Measurements from ENCODE around the gene YWHAG.

Gene YWHAG

GRCh38 chr7:76330673-76331072, 28.1 kb downstream of the YWHAG start:
- Histone ChIP-seq H3K4me1 (ENCODE audit: control insufficient read depth, insufficient read depth, low read length) (peaks cover 62% of the 10 kb centered on the region), H3K9ac (ENCODE audit: low read length) (no peak overlapping the region), H3K4me3 (ENCODE audit: low read length) (no peak overlapping the region), H3K36me3 (ENCODE audit: control insufficient read depth, insufficient read depth, low read length, severe bottlenecking) (peaks cover 66% of the 10 kb centered on the region), H3K9me3 (ENCODE audit: control insufficient read depth, low read length) (no peaks in the 10 kb centered on the region), H3K27me3 (replicated peaks; ENCODE audit: control insufficient read depth, insufficient read depth, low read length) (no peaks in the 10 kb centered on the region)
- DNase-seq (ENCODE audit: low read depth), result no peak

GRCh38 chr7:76330261-76330660, 28.5 kb downstream of the YWHAG start:
- no peak overlapping the region for H3K9ac ChIP-seq (ENCODE audit: low read length)
- no peak for DNase-seq (ENCODE audit: low read depth)
- H3K36me3 ChIP-seq (ENCODE audit: control insufficient read depth, insufficient read depth, low read length, severe bottlenecking), result peaks cover 69% of the 10 kb centered on the region
- H3K4me3 ChIP-seq (ENCODE audit: low read length), result no peak overlapping the region
- H3K4me1 ChIP-seq (ENCODE audit: control insufficient read depth, insufficient read depth, low read length), result peaks cover 62% of the 10 kb centered on the region
- H3K27me3 ChIP-seq (replicated peaks; ENCODE audit: control insufficient read depth, insufficient read depth, low read length), result no peaks in the 10 kb centered on the region
- no peaks in the 10 kb centered on the region for H3K9me3 ChIP-seq (ENCODE audit: control insufficient read depth, low read length)

DNA sequence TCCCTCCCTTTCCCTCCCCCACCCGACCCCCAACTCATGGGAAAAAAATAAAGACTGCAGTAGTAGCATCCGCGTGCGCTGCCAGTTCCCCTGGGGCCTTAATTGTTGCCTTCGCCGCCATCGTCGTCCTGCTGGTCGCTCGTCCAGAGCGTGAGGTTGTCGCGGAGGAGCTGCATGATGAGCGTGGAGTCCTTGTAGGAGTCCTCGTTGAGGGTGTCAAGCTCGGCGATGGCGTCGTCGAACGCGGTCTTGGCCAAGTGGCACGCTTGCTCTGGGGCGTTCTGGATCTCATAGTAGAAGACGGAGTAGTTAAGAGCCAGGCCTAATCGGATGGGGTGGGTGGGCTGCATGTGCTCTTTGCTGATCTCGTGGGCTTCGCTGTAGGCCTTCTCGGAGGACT, 29.3 kb downstream of the YWHAG start:
- Histone ChIP-seq H3K9ac (ENCODE audit: low read length) (no peak overlapping the region), H3K4me3 (ENCODE audit: low read length) (no peak overlapping the region), H3K36me3 (ENCODE audit: control insufficient read depth, insufficient read depth, low read length, severe bottlenecking) (peaks cover 75% of the 10 kb centered on the region), H3K4me1 (ENCODE audit: control insufficient read depth, insufficient read depth, low read length) (peaks cover 61% of the 10 kb centered on the region), H3K9me3 (ENCODE audit: control insufficient read depth, low read length) (no peaks in the 10 kb centered on the region), H3K27me3 (replicated peaks; ENCODE audit: control insufficient read depth, insufficient read depth, low read length) (no peaks in the 10 kb centered on the region)
- DNase-seq (ENCODE audit: low read depth), result no peak

GRCh38 chr7:76328389-76328788, 30.4 kb downstream of the YWHAG start:
- peaks cover 59% of the 10 kb centered on the region for H3K4me1 ChIP-seq (ENCODE audit: control insufficient read depth, insufficient read depth, low read length)
- peaks cover 77% of the 10 kb centered on the region for H3K36me3 ChIP-seq (ENCODE audit: control insufficient read depth, insufficient read depth, low read length, severe bottlenecking)
- no peak overlapping the region for H3K4me3 ChIP-seq (ENCODE audit: low read length)
- H3K27me3 ChIP-seq (replicated peaks; ENCODE audit: control insufficient read depth, insufficient read depth, low read length), result no peaks in the 10 kb centered on the region
- H3K9me3 ChIP-seq (ENCODE audit: control insufficient read depth, low read length), result no peaks in the 10 kb centered on the region
- no peak for DNase-seq (ENCODE audit: low read depth)
- H3K9ac ChIP-seq (ENCODE audit: low read length), result no peak overlapping the region

DNA sequence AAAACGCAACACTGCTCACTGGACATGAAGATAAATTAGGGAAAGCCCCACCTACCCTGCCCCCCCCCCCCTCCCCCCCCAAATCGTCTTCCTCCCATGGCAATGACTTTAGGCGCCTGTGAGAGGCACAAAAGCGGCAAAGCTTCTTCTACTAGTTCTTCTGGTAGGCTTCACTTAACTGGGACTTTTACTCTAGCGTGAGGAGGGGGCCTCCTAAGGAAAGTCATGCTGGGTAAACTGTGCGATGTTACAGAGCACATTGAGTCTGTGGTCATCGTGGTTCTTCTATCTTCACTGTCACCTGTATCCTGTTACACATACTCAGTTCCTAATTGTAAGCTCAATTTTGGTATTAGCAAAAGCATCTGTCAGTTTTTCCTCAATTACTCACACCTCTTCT, 31.2 kb downstream of the YWHAG start:
- H3K9me3 ChIP-seq (ENCODE audit: control insufficient read depth, low read length), result no peaks in the 10 kb centered on the region
- H3K4me1 ChIP-seq (ENCODE audit: control insufficient read depth, insufficient read depth, low read length), result peaks cover 59% of the 10 kb centered on the region
- no peak overlapping the region for H3K4me3 ChIP-seq (ENCODE audit: low read length)
- H3K9ac ChIP-seq (ENCODE audit: low read length), result no peak overlapping the region
- no peak for DNase-seq (ENCODE audit: low read depth)
- H3K36me3 ChIP-seq (ENCODE audit: control insufficient read depth, insufficient read depth, low read length, severe bottlenecking), result peaks cover 78% of the 10 kb centered on the region
- H3K27me3 ChIP-seq (replicated peaks; ENCODE audit: control insufficient read depth, insufficient read depth, low read length), result no peaks in the 10 kb centered on the region

DNA sequence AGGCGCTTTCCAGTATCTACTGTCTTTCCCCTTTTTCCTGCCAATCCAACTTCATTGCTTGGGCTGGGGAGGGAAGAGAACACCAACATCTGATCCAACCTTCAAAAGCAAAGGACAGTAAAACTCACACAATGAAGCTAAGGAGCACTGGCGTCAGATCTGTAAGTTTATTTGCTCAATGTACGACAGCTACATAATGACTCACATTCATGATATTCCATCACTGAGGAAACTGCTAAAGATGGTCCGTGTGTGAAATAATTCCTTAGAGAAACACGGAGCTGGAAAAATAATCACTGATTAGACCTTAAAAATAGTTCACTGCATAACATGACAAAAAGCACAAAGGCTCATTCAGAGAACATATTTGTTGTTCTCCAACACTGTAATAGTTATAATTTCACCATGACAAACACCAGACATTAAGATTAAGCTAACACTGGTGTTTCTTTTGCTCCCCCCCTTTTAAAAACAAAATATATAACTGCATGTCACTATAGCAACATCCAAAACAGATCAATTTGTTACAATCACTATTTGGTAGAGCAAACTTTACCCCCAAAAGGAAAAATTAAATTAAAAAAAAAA, 32.1 kb downstream of the YWHAG start:
- no peaks in the 10 kb centered on the region for H3K9me3 ChIP-seq (ENCODE audit: control insufficient read depth, low read length)
- peaks cover 76% of the 10 kb centered on the region for H3K36me3 ChIP-seq (ENCODE audit: control insufficient read depth, insufficient read depth, low read length, severe bottlenecking)
- H3K27me3 ChIP-seq (replicated peaks; ENCODE audit: control insufficient read depth, insufficient read depth, low read length), result no peaks in the 10 kb centered on the region
- H3K4me1 ChIP-seq (ENCODE audit: control insufficient read depth, insufficient read depth, low read length), result peaks cover 59% of the 10 kb centered on the region
- DNase-seq (ENCODE audit: low read depth), result no peak
- H3K9ac ChIP-seq (ENCODE audit: low read length), result peak overlapping the region; percentile 32
- H3K4me3 ChIP-seq (ENCODE audit: low read length), result no peak overlapping the region

DNA sequence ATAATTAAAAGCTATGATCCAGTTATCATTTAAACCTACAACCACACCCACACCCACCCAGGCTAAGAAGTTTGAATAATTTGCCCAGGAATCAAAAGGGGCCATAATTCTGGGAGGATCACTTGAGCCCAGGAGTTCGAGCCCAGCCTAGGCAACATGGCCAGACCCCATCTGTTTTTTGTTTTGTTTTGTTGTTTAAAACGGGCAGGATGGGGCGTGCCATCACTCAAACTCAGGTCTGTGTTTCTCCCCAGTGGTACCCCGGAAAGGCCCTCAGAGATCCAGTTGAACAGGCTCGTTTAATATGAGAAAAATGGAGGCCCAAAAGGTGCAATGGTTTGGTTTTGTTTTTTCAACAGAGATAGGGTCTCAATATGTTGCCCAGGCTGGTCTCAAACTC, 33.0 kb downstream of the YWHAG start:
- H3K9ac ChIP-seq (ENCODE audit: low read length), result no peak overlapping the region
- H3K36me3 ChIP-seq (ENCODE audit: control insufficient read depth, insufficient read depth, low read length, severe bottlenecking), result peaks cover 73% of the 10 kb centered on the region

GRCh38 chr7:76325092-76325491, 33.7 kb downstream of the YWHAG start:
- H3K4me3 ChIP-seq (ENCODE audit: low read length), result no peak overlapping the region
- H3K4me1 ChIP-seq (ENCODE audit: control insufficient read depth, insufficient read depth, low read length), result peaks cover 51% of the 10 kb centered on the region
- no peak for DNase-seq (ENCODE audit: low read depth)
- peaks cover 71% of the 10 kb centered on the region for H3K36me3 ChIP-seq (ENCODE audit: control insufficient read depth, insufficient read depth, low read length, severe bottlenecking)
- no peak overlapping the region for H3K9ac ChIP-seq (ENCODE audit: low read length)
- no peaks in the 10 kb centered on the region for H3K9me3 ChIP-seq (ENCODE audit: control insufficient read depth, low read length)
- no peaks in the 10 kb centered on the region for H3K27me3 ChIP-seq (replicated peaks; ENCODE audit: control insufficient read depth, insufficient read depth, low read length)

More for the DNA sequence above, 33.0 kb downstream of the YWHAG start:
- no peak for DNase-seq (ENCODE audit: low read depth)
- peaks cover 56% of the 10 kb centered on the region for H3K4me1 ChIP-seq (ENCODE audit: control insufficient read depth, insufficient read depth, low read length)
- no peak overlapping the region for H3K4me3 ChIP-seq (ENCODE audit: low read length)
- no peaks in the 10 kb centered on the region for H3K27me3 ChIP-seq (replicated peaks; ENCODE audit: control insufficient read depth, insufficient read depth, low read length)
- H3K9me3 ChIP-seq (ENCODE audit: control insufficient read depth, low read length), result no peaks in the 10 kb centered on the region

DNA sequence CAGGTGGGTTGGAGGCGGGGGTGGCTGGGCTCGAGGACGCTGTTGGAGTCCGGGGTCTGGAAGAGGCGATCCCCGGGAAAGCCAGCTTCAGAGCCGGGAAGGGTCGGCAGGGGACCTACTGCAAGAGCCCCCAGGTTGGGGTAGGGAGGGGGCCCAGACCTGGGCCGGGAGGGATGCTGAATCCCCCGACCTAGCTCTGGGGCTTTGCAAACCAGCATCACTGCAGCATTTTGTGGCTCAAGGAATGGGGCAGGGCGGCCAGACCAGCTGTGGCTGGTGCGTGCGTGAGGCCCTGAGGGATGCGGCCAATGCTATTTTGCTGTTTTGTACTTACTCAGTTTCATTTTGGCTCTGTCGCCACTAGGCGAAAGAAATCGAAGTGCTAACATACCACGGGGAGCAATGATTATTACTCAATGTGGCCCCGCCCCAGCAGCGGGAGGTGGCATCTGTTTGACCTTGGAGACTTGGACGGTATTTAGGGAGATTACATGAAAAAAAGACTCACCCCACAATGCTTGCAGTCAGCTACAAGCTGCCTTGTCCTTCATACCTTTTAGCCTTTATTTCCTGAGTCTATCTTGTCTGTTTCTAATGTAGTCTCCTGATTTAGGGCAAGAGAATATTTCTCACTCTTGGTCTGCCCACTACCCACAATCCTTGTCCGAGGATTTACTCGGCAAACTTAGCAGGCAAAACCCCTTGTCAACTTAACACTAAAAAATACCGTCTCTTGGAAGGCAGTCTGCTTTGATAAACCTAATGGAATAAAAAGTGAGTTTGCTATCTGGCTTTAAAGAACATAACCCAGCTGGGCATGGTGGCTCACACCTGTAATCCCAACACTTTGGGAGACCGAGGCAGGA, 40.1 kb downstream of the YWHAG start:
- H3K4me3 ChIP-seq (ENCODE audit: low read length), result peak overlapping the region; percentile 84
- no peaks in the 10 kb centered on the region for H3K9me3 ChIP-seq (ENCODE audit: control insufficient read depth, low read length)
- H3K4me1 ChIP-seq (ENCODE audit: control insufficient read depth, insufficient read depth, low read length), result peaks cover 45% of the 10 kb centered on the region
- peaks cover 20% of the 10 kb centered on the region for H3K36me3 ChIP-seq (ENCODE audit: control insufficient read depth, insufficient read depth, low read length, severe bottlenecking)
- H3K27me3 ChIP-seq (replicated peaks; ENCODE audit: control insufficient read depth, insufficient read depth, low read length), result no peaks in the 10 kb centered on the region
- peak; percentile 95 for DNase-seq (ENCODE audit: low read depth)
- peak overlapping the region; percentile 94 for H3K9ac ChIP-seq (ENCODE audit: low read length)

DNA sequence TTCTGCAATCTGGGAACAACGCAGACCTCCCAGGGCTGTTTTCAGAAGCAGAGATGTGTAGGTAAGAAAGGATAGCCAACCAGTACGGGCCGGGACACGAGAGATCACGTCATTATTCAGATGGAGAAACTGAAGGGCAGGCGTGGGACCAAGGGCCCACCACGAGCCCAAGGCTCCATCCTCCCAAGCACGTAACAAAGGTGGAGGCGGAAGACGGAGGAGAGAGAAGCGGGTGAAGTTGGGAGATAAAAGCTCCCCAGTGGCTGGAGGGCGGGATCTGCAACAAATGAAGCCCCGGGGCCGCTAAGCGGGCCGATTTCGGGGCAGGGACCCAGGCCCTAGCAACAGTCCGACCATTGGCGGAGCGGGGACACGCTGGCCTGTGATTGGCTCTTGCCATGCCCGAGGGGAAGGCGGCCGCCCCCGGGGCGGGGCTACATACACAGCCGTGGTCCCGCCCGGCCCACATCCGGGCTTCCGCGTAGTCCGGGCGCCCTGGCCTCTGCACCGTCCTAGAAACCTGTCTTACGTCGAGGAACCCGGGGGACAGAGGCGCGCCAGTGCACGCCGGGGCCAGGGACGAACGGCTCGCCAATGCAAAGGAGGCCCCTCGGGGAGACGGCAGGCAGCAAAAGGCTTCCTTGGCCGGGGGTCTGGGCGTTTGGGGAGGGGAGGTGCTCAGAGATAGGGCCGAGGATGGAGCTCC, 40.9 kb downstream of the YWHAG start:
- DNase-seq (ENCODE audit: low read depth), result peak; percentile 99
- peak overlapping the region; percentile 94 for H3K9ac ChIP-seq (ENCODE audit: low read length)
- no peaks in the 10 kb centered on the region for H3K27me3 ChIP-seq (replicated peaks; ENCODE audit: control insufficient read depth, insufficient read depth, low read length)
- H3K36me3 ChIP-seq (ENCODE audit: control insufficient read depth, insufficient read depth, low read length, severe bottlenecking), result peaks cover 15% of the 10 kb centered on the region
- peaks cover 38% of the 10 kb centered on the region for H3K4me1 ChIP-seq (ENCODE audit: control insufficient read depth, insufficient read depth, low read length)
- H3K9me3 ChIP-seq (ENCODE audit: control insufficient read depth, low read length), result no peaks in the 10 kb centered on the region
- peak overlapping the region; percentile 84 for H3K4me3 ChIP-seq (ENCODE audit: low read length)
